PFSK-1 (cell line): Measurements from ENCODE around the gene TSPAN2.

ENCODE experiments used
- FOXP2 ChIP-seq: optimal IDR thresholded peaks from 2 replicates; pipeline ENCODE3; 2011; ENCODE audit warnings: borderline replicate concordance, control low read depth, inconsistent platforms; ENCODE audit not compliant: insufficient read depth; ENCODE audit errors: extremely low read length, extremely low read depth
- POLR2AphosphoS5 ChIP-seq: IDR thresholded peaks from 2 replicates; pipeline ENCODE4 v1.6.1; 2012; ENCODE audit warnings: low read depth, mild to moderate bottlenecking, control low read depth, low read length, moderate library complexity
- REST ChIP-seq, 2 experiments: IDR thresholded peaks; 2 replicates each; pipeline versions ENCODE4 v1.6.1 to v1.8.0; 2011 to 2012; ENCODE audit warnings: low read depth in 2 of 2, low read length in 2 of 2, control low read depth in 1 of 2, inconsistent platforms in 1 of 2, mild to moderate bottlenecking in 1 of 2, moderate library complexity in 1 of 2; ENCODE audit not compliant: insufficient read depth in 1 of 2
- SIN3A ChIP-seq: IDR thresholded peaks from 2 replicates; pipeline ENCODE4 v1.6.1; 2012; ENCODE audit warnings: mild to moderate bottlenecking, low read length, moderate library complexity, borderline replicate concordance; ENCODE audit not compliant: insufficient read depth
- TAF1 ChIP-seq: IDR thresholded peaks from 2 replicates; pipeline ENCODE4 v1.6.1; 2012; ENCODE audit warnings: low read length, control low read depth, borderline replicate concordance; ENCODE audit not compliant: insufficient read depth

TSPAN2 gene

GRCh38 chr1:115076384-115076915 lies 12.9 kb downstream of the TSPAN2 start:
- TF ChIP-seq TAF1: no peak
- no peak for TF ChIP-seq FOXP2
- TF ChIP-seq SIN3A: no peak
- no peak for TF ChIP-seq REST (IDR thresholded peaks at IDR 0.05; ENCODE audit: insufficient read depth in 1 of 2, low read depth in 2 of 2, low read length in 2 of 2)
- TF ChIP-seq POLR2AphosphoS5: no peak

GRCh38 chr1:115074839-115075534 lies 14.3 kb downstream of the TSPAN2 start:
- TF ChIP-seq SIN3A (no peak), POLR2AphosphoS5 (no peak), REST (IDR thresholded peaks at IDR 0.05; ENCODE audit: insufficient read depth in 1 of 2, low read depth in 2 of 2, low read length in 2 of 2) (no peak), TAF1 (no peak), FOXP2 (no peak)

GRCh38 chr1:115073298-115074087 lies 15.8 kb downstream of the TSPAN2 start:
- TF ChIP-seq SIN3A (no peak), TAF1 (no peak), POLR2AphosphoS5 (no peak), REST (IDR thresholded peaks at IDR 0.05; ENCODE audit: insufficient read depth in 1 of 2, low read depth in 2 of 2, low read length in 2 of 2) (no peak), FOXP2 (no peak)

- TF ChIP-seq REST (IDR thresholded peaks at IDR 0.05; ENCODE audit: insufficient read depth in 1 of 2, low read depth in 2 of 2, low read length in 2 of 2) (no peak), POLR2AphosphoS5 (no peak), TAF1 (no peak), SIN3A (no peak)
These were observed 18.2 kb downstream of the TSPAN2 start for GRCh38 chr1:115071012-115071664.
